ENCODE data around the gene STS. TPM values are rescaled to one million over a fixed set of nuclear protein-coding genes. Genes with fewer than 3 reads are reported as not detected.
A peak's percentile ranks its signal among the peaks of the same experiment; 100 is the strongest.

The STS gene, protein sequence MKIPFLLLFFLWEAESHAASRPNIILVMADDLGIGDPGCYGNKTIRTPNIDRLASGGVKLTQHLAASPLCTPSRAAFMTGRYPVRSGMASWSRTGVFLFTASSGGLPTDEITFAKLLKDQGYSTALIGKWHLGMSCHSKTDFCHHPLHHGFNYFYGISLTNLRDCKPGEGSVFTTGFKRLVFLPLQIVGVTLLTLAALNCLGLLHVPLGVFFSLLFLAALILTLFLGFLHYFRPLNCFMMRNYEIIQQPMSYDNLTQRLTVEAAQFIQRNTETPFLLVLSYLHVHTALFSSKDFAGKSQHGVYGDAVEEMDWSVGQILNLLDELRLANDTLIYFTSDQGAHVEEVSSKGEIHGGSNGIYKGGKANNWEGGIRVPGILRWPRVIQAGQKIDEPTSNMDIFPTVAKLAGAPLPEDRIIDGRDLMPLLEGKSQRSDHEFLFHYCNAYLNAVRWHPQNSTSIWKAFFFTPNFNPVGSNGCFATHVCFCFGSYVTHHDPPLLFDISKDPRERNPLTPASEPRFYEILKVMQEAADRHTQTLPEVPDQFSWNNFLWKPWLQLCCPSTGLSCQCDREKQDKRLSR
- 4.6 TPM for total RNA-seq (2013)
- polyA plus RNA-seq, result 1 to 10 TPM; 3.1 to 7.8 (median 6.3) TPM
- polyA minus RNA-seq, result 5.1 and 8.4 TPM in 2 replicates
- total RNA-seq, result 4.0 to 23.6 (median 19.4) reads per million in 11 experiments

DNA sequence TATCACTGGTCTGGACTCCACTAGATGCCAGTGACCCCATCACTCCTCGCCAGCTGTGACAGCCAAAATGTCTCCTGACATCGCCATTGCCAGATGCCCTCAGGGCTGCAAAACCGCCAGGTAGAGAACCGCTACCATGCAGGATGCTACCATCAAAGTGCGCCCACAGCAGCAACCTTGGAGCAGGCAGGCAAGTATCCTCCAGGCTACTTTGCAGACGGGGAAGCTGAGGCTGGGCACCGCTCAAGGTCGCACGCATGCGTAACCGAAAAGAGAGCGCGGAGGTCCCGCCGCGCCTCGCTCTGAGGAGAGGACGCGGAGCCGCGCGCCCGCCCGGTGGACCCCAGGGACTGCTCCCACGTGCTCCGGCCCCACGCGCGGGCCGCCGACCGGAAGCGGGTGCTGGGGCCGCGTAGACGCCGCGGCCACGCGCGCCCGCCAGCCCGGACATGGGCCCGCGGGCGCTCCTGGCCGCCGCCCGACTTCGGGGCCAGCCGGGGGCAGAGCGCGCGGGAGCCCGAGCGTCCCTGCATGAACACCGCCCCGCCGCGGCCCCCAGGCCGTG is at the start of gene STS:
TSS of gene STS (plus strand) at position 300 of the 565 bp plus-strand sequence. CDS start 105,488 bp downstream, outside the sequence.
- Mint-ChIP-seq H3K9me3 (peaks cover 0 to 3% (median 0%) of the 10 kb centered on the region in 7 donors), H3K36me3 (no peaks in the 10 kb centered on the region), H3K27me3 (ENCODE audit: low read depth in 3 of 3) (peaks cover 0 to 4% (median 0%) of the 10 kb centered on the region in 3 donors), H3K4me1 (peaks cover 26% of the 10 kb centered on the region), H3K4me3 (peak within 1 kb of the TSS; percentile 82 to 89), H3K27ac (peak within 1 kb of the TSS; percentile 83 to 94 (median 90))
- Histone ChIP-seq H3K79me2 (ENCODE audit: insufficient read depth, low read length) (peaks cover 59% of the 10 kb centered on the region), H3K36me3 (replicated peaks in 1 of 2; ENCODE audit: control insufficient read depth in 1 of 2, insufficient read depth in 2 of 2, low read length in 2 of 2) (no peaks in the 10 kb centered on the region), H3K4me3 (replicated peaks in 1 of 3; ENCODE audit: low read depth in 2 of 3, low read length in 3 of 3) (peak within 1 kb of the TSS; percentile 91 to 98 (median 95)), H2AFZ (ENCODE audit: insufficient read depth, low read depth, low read length, poor library complexity, severe bottlenecking) (peak within 1 kb of the TSS; percentile 96), H3K4me2 (replicated peaks; ENCODE audit: extremely low read depth, low read length, poor library complexity, severe bottlenecking) (peak within 1 kb of the TSS; percentile 97), H3K27ac (ENCODE audit: low read depth in 1 of 2, low read length in 2 of 2) (peak within 1 kb of the TSS; percentile 73 to 87), H3K4me1 (ENCODE audit: control insufficient read depth in 1 of 2, insufficient read depth in 2 of 2, low read length in 2 of 2) (peaks cover 21 to 37% of the 10 kb centered on the region in 2 donors), H3K27me3 (ENCODE audit: control insufficient read depth in 2 of 2, insufficient read depth in 2 of 2, low read length in 2 of 2) (no peaks in the 10 kb centered on the region), H4K20me1 (ENCODE audit: insufficient read depth, low read length) (peaks cover 29% of the 10 kb centered on the region), H3K9me3 (replicated peaks in 1 of 2; ENCODE audit: control insufficient read depth in 1 of 2, insufficient read depth in 1 of 2, low read length in 2 of 2) (no peaks in the 10 kb centered on the region), H3K9ac (ENCODE audit: insufficient read depth, low read length, poor library complexity, severe bottlenecking) (peak within 1 kb of the TSS; percentile 88)
- TF ChIP-seq, protein P1, sequence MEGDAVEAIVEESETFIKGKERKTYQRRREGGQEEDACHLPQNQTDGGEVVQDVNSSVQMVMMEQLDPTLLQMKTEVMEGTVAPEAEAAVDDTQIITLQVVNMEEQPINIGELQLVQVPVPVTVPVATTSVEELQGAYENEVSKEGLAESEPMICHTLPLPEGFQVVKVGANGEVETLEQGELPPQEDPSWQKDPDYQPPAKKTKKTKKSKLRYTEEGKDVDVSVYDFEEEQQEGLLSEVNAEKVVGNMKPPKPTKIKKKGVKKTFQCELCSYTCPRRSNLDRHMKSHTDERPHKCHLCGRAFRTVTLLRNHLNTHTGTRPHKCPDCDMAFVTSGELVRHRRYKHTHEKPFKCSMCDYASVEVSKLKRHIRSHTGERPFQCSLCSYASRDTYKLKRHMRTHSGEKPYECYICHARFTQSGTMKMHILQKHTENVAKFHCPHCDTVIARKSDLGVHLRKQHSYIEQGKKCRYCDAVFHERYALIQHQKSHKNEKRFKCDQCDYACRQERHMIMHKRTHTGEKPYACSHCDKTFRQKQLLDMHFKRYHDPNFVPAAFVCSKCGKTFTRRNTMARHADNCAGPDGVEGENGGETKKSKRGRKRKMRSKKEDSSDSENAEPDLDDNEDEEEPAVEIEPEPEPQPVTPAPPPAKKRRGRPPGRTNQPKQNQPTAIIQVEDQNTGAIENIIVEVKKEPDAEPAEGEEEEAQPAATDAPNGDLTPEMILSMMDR (IDR thresholded peaks at IDR 0.05), result no peak
- intact Hi-C loops (cut with micrococcal nuclease), result loop anchor here in 1 of 2 donors (10.0 kb wide), 1 partner anchor 107 kb away; no protein-coding TSS in a partner anchor
- WGBS (ENCODE audit: insufficient coverage), result 0% methylated on average over 37 of the region's 61 CpGs
- DNase-seq, result peak in 2 of 3 donors; percentile 14 to 29

DNA sequence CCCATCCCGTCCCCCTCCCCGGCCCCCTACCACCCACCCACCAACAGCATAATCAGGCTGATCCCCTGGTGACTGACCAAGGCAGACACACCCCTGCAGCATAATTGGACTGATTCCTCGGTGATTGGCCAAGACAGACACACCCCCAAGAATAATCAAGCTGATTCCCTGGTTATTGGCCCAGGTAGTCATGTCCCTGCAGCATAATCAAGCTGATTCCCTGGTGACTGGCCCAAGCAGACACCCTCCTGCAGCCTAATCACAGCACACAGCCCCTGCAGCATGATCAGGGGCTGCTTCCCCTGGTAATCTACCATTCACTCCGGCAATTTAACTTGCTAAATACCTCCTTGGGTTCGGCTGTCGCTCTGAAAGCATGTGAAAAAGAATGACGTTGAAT is 47.5 kb upstream of the STS start:
- TF ChIP-seq, protein P1 (IDR thresholded peaks at IDR 0.05), result no peak
- Mint-ChIP-seq H3K27ac (no peak overlapping the region), H3K27me3 (ENCODE audit: low read depth in 3 of 3) (no peaks in the 10 kb centered on the region), H3K9me3 (peaks cover 0 to 1% (median 0%) of the 10 kb centered on the region in 7 donors), H3K4me1 (no peaks in the 10 kb centered on the region), H3K4me3 (no peak overlapping the region), H3K36me3 (peaks cover 49 to 88% of the 10 kb centered on the region in 2 donors)
- no peak overlapping the region for H3K27ac ChIP-seq (ENCODE audit: low read depth in 1 of 2, low read length in 2 of 2)
- peaks cover 57% of the 10 kb centered on the region for H4K20me1 ChIP-seq (ENCODE audit: insufficient read depth, low read length)
- no peak for DNase-seq
- intact Hi-C loops (cut with micrococcal nuclease), result no loop called here
- no peaks in the 10 kb centered on the region for H3K9me3 ChIP-seq (replicated peaks in 1 of 2; ENCODE audit: control insufficient read depth in 1 of 2, insufficient read depth in 1 of 2, low read length in 2 of 2)
- H3K27me3 ChIP-seq (ENCODE audit: control insufficient read depth in 2 of 2, insufficient read depth in 2 of 2, low read length in 2 of 2), result no peaks in the 10 kb centered on the region
- peaks cover 21 to 88% of the 10 kb centered on the region in 2 donors for H3K36me3 ChIP-seq (replicated peaks in 1 of 2; ENCODE audit: control insufficient read depth in 1 of 2, insufficient read depth in 2 of 2, low read length in 2 of 2)
- WGBS (ENCODE audit: insufficient coverage), result 100% methylated on average over 1 of the region's 7 CpGs
- no peak overlapping the region for H3K9ac ChIP-seq (ENCODE audit: insufficient read depth, low read length, poor library complexity, severe bottlenecking)
- no peak overlapping the region for H3K4me3 ChIP-seq (replicated peaks in 1 of 3; ENCODE audit: low read depth in 2 of 3, low read length in 3 of 3)
- H3K4me1 ChIP-seq (ENCODE audit: control insufficient read depth in 1 of 2, insufficient read depth in 2 of 2, low read length in 2 of 2), result no peaks in the 10 kb centered on the region
- H3K4me2 ChIP-seq (replicated peaks; ENCODE audit: extremely low read depth, low read length, poor library complexity, severe bottlenecking), result no peak overlapping the region
- H2AFZ ChIP-seq (ENCODE audit: insufficient read depth, low read depth, low read length, poor library complexity, severe bottlenecking), result no peak overlapping the region
- H3K79me2 ChIP-seq (ENCODE audit: insufficient read depth, low read length), result peaks cover 17% of the 10 kb centered on the region

Data from CD14-positive monocyte (primary cell).